Neuronal stem cell (in vitro differentiated cells): ENCODE data around the gene ALPP.
A peak's percentile ranks its signal among the peaks of the same experiment; 100 is the strongest.

ENCODE experiments used
- DNase-seq: peaks from one replicate; pipeline ENCODE4 v3.0.0-alpha.2; 2013; ENCODE audit warnings: low spot score
- H2AFZ ChIP-seq: one replicate; pipeline ENCODE4 v1.6.1; 2013; ENCODE audit warnings: mild to moderate bottlenecking, low read length, inconsistent platforms
- H2AK5ac ChIP-seq: 2 replicates; pipeline ENCODE4 v1.6.1; 2013; ENCODE audit warnings: low read depth, mild to moderate bottlenecking, inconsistent platforms, low read length, moderate library complexity, mixed read lengths
- H2BK120ac ChIP-seq: 2 replicates; pipeline ENCODE4 v1.6.1; 2013; ENCODE audit warnings: low read depth, mild to moderate bottlenecking, inconsistent platforms, low read length, moderate library complexity, mixed read lengths
- H2BK12ac ChIP-seq: one replicate; pipeline ENCODE4 v1.6.1; 2013; ENCODE audit warnings: low read length, inconsistent platforms
- H2BK15ac ChIP-seq: 2 replicates; pipeline ENCODE4 v1.6.1; 2013; ENCODE audit warnings: mild to moderate bottlenecking, low read length, inconsistent platforms, mixed read lengths
- H2BK5ac ChIP-seq: one replicate; pipeline ENCODE4 v1.6.1; 2013; ENCODE audit warnings: inconsistent platforms, mild to moderate bottlenecking, low read length, moderate library complexity
- H3K14ac ChIP-seq: one replicate; pipeline ENCODE4 v1.6.1; 2013; ENCODE audit warnings: low read length, inconsistent platforms
- H3K18ac ChIP-seq: 2 replicates; pipeline ENCODE4 v1.6.1; 2013; ENCODE audit warnings: low read length, inconsistent platforms
- H3K23ac ChIP-seq: 2 replicates; pipeline ENCODE4 v1.6.1; 2013; ENCODE audit warnings: low read depth, mild to moderate bottlenecking, mixed read lengths, low read length, inconsistent platforms; ENCODE audit not compliant: poor library complexity
- H3K27ac ChIP-seq: replicated peaks from 3 replicates; pipeline ENCODE4 v1.5.1; 2013; ENCODE audit warnings: low read length, inconsistent platforms
- H3K27me3 ChIP-seq, 3 experiments: 2 replicates each; pipeline ENCODE4 v1.6.1; 2013; ENCODE audit warnings: low read length in 3 of 3, mild to moderate bottlenecking in 2 of 3, inconsistent platforms in 1 of 3, low read depth in 1 of 3, mixed read lengths in 1 of 3, moderate library complexity in 1 of 3; ENCODE audit not compliant: control insufficient read depth in 3 of 3, insufficient read depth in 3 of 3
- H3K36me3 ChIP-seq, 2 donors: replicated peaks in 1 of 2; 2 replicates each; pipeline ENCODE4 v1.6.1; 2013; ENCODE audit warnings: low read length in 2 of 2; ENCODE audit not compliant: control insufficient read depth in 2 of 2, insufficient read depth in 2 of 2
- H3K4ac ChIP-seq: 2 replicates; pipeline ENCODE4 v1.6.1; 2013; ENCODE audit warnings: inconsistent platforms, mild to moderate bottlenecking, low read length, moderate library complexity
- H3K4me1 ChIP-seq, 2 donors: 1 replicate in 1 of 2; 2 replicates in 1 of 2; pipeline ENCODE4 v1.6.1; 2013; ENCODE audit warnings: low read length in 2 of 2, low read depth in 1 of 2; ENCODE audit not compliant: control insufficient read depth in 2 of 2, insufficient read depth in 1 of 2
- H3K4me2 ChIP-seq: one replicate; pipeline ENCODE4 v1.6.1; 2013; ENCODE audit warnings: mild to moderate bottlenecking, low read length, inconsistent platforms; ENCODE audit not compliant: insufficient read depth, poor library complexity, severe bottlenecking
- H3K4me3 ChIP-seq, 2 donors: 2 replicates each; pipeline ENCODE4 v1.5.1; 2013; ENCODE audit warnings: low read length in 2 of 2, mild to moderate bottlenecking in 2 of 2, inconsistent platforms in 1 of 2, moderate library complexity in 1 of 2
- H3K79me1 ChIP-seq: one replicate; pipeline ENCODE4 v1.6.1; 2013; ENCODE audit warnings: low read depth, mild to moderate bottlenecking, inconsistent platforms, low read length, moderate library complexity
- H3K9ac ChIP-seq: one replicate; pipeline ENCODE4 v1.6.1; 2013; ENCODE audit warnings: mild to moderate bottlenecking, low read depth, low read length, inconsistent platforms; ENCODE audit not compliant: poor library complexity
- H3K9me3 ChIP-seq, 2 donors: replicated peaks in 1 of 2; 2 replicates each; pipeline versions ENCODE3 to v1.6.1; 2013; ENCODE audit warnings: low read length in 2 of 2, mild to moderate bottlenecking in 2 of 2, inconsistent platforms in 1 of 2, low read depth in 1 of 2, mixed read lengths in 1 of 2, moderate library complexity in 1 of 2; ENCODE audit not compliant: control insufficient read depth in 2 of 2, insufficient read depth in 1 of 2
- H4K8ac ChIP-seq: one replicate; pipeline ENCODE4 v1.6.1; 2013; ENCODE audit warnings: low read depth, mild to moderate bottlenecking, inconsistent platforms, low read length, moderate library complexity
- H4K91ac ChIP-seq: one replicate; pipeline ENCODE4 v1.6.1; 2013; ENCODE audit warnings: low read length, low read depth, mild to moderate bottlenecking, inconsistent platforms; ENCODE audit not compliant: poor library complexity
- WGBS, 2 donors: extraction: QIAGEN DNeasy Blood & Tissue Kit; methylation state at CpG; one replicate each; pipeline ENCODE4 v1.1.7; 2013; ENCODE audit warnings: missing lambda C conversion rate in 2 of 2, mixed read lengths in 1 of 2; ENCODE audit not compliant: insufficient read length in 2 of 2, insufficient replicate concordance in 1 of 2; ENCODE audit errors: extremely low coverage in 2 of 2; 5-methylcytosine and 5-hydroxymethylcytosine counted together

ALPP gene

GRCh38 chr2:232417489-232417888, 38.9 kb downstream of the ALPP start:
- Histone ChIP-seq H2BK12ac (no peak overlapping the region), H3K4me3 (peak overlapping the region in 1 of 2 donors; percentile 30), H3K4ac (no peak overlapping the region), H2BK120ac (no peak overlapping the region), H3K79me1 (peaks cover 2% of the 10 kb centered on the region), H3K9ac (no peak overlapping the region), H4K8ac (no peak overlapping the region), H3K4me2 (no peak overlapping the region), H3K27ac (no peak overlapping the region), H2AFZ (no peak overlapping the region), H3K18ac (no peak overlapping the region), H4K91ac (no peak overlapping the region), H3K14ac (no peak overlapping the region), H3K9me3 (peaks cover 14 to 18% of the 10 kb centered on the region in 2 donors), H3K27me3 (peaks cover 41 to 95% (median 58%) of the 10 kb centered on the region in 3 experiments), H3K23ac (peak overlapping the region; percentile 81), H2BK15ac (no peak overlapping the region), H2BK5ac (no peak overlapping the region), H3K4me1 (peaks cover 3 to 13% of the 10 kb centered on the region in 2 donors), H3K36me3 (no peaks in the 10 kb centered on the region), H2AK5ac (peak overlapping the region; percentile 74)
- no CpG with 5 or more reads among the region's 5 CpGs for WGBS, 2 donors
- DNase-seq: no peak

GRCh38 chr2:232418056-232418455, 39.5 kb downstream of the ALPP start:
- H2BK5ac ChIP-seq: no peak overlapping the region
- no peak overlapping the region for H3K4me3 ChIP-seq
- no peak for DNase-seq
- H3K79me1 ChIP-seq: peaks cover 2% of the 10 kb centered on the region
- H2BK120ac ChIP-seq: no peak overlapping the region
- H2BK12ac ChIP-seq: no peak overlapping the region
- H3K4ac ChIP-seq: no peak overlapping the region
- H4K8ac ChIP-seq: no peak overlapping the region
- H3K36me3 ChIP-seq: no peaks in the 10 kb centered on the region
- no peak overlapping the region for H3K27ac ChIP-seq
- H2BK15ac ChIP-seq: no peak overlapping the region
- peak overlapping the region; percentile 63 for H3K14ac ChIP-seq
- peak overlapping the region; percentile 30 for H3K9ac ChIP-seq
- peaks cover 18 to 20% of the 10 kb centered on the region in 2 donors for H3K9me3 ChIP-seq
- H3K27me3 ChIP-seq: peaks cover 41 to 95% (median 58%) of the 10 kb centered on the region in 3 experiments
- no peak overlapping the region for H4K91ac ChIP-seq
- H3K4me2 ChIP-seq: peak overlapping the region; percentile 68
- peak overlapping the region; percentile 74 for H2AK5ac ChIP-seq
- no CpG with 5 or more reads among the region's 6 CpGs for WGBS, 2 donors
- peak overlapping the region; percentile 59 for H3K18ac ChIP-seq
- peaks cover 3 to 13% of the 10 kb centered on the region in 2 donors for H3K4me1 ChIP-seq
- H2AFZ ChIP-seq: no peak overlapping the region
- peak overlapping the region; percentile 60 for H3K23ac ChIP-seq

- Histone ChIP-seq H3K4me1 (peaks cover 3 to 13% of the 10 kb centered on the region in 2 donors), H3K23ac (peak overlapping the region; percentile 96), H2BK15ac (no peak overlapping the region), H4K8ac (no peak overlapping the region), H3K14ac (peak overlapping the region; percentile 63), H2BK120ac (no peak overlapping the region), H3K36me3 (no peaks in the 10 kb centered on the region), H3K4me2 (peak overlapping the region; percentile 68), H3K27me3 (peaks cover 41 to 94% (median 58%) of the 10 kb centered on the region in 3 experiments), H3K18ac (peak overlapping the region; percentile 65), H3K9ac (peak overlapping the region; percentile 81), H3K4me3 (peak overlapping the region in 1 of 2 donors; percentile 70), H2BK12ac (peak overlapping the region; percentile 41), H3K4ac (no peak overlapping the region), H3K79me1 (peaks cover 2% of the 10 kb centered on the region), H2BK5ac (no peak overlapping the region), H3K9me3 (peaks cover 18 to 20% of the 10 kb centered on the region in 2 donors), H4K91ac (no peak overlapping the region), H2AK5ac (peak overlapping the region; percentile 74), H3K27ac (no peak overlapping the region), H2AFZ (peak overlapping the region; percentile 75)
- no peak for DNase-seq
- WGBS, 2 donors: no CpG with 5 or more reads among the region's 49 CpGs
Observed at GRCh38 chr2:232418466-232419244, 40.1 kb downstream of the ALPP start.
